Tibial nerve (tissue), 4 donors: Measurements from ENCODE around the gene PIP4K2C. TPM values are rescaled to one million over a fixed set of nuclear protein-coding genes. Genes with fewer than 3 reads are reported as not detected.

Source experiments
- DNase-seq, 2 donors: peaks; one replicate each; pipeline ENCODE4 v3.0.0-alpha.2; 2019; ENCODE audit warnings: low spot score in 2 of 2
- H3K27ac ChIP-seq, 4 donors: fragments of 200-600 bp; sonication (generic) in 3 of 4; one replicate each; pipeline ENCODE4 v1.5.1; 2017 to 2019; ENCODE audit warnings: mild to moderate bottlenecking in 1 of 4
- H3K27me3 ChIP-seq, 2 donors: fragments of 200-600 bp; sonication (generic) in 1 of 2; one replicate each; pipeline versions ENCODE4 v1.5.1 to v1.6.0; 2017 to 2019
- H3K36me3 ChIP-seq, 3 donors: fragments of 200-600 bp; sonication (generic); one replicate each; pipeline ENCODE4 v1.5.1; 2018 to 2019
- H3K4me1 ChIP-seq, 4 donors: fragments of 200-600 bp; sonication (generic) in 3 of 4; one replicate each; pipeline ENCODE4 v1.5.1; 2017 to 2019
- H3K4me3 ChIP-seq, 4 donors: fragments of 200-600 bp; sonication (generic) in 3 of 4; one replicate each; pipeline ENCODE4 v1.5.1; 2017 to 2019; ENCODE audit warnings: mild to moderate bottlenecking in 1 of 4, moderate library complexity in 1 of 4
- H3K9me3 ChIP-seq, 4 donors: fragments of 200-600 bp; sonication (generic) in 3 of 4; one replicate each; pipeline ENCODE4 v1.5.1; 2017 to 2019
- CTCF ChIP-seq, 5 experiments: fragments of 200-600 bp in 3 of 5; fragments of 450-650 bp in 2 of 5; sonication (generic) in 3 of 5; IDR thresholded peaks; one replicate each; pipeline ENCODE4 v1.5.1; 2016 to 2019; ENCODE audit warnings: antibody characterized with exemption in 5 of 5, mild to moderate bottlenecking in 3 of 5, moderate library complexity in 2 of 5
- EP300 ChIP-seq, 2 donors: sonication (generic); formaldehyde crosslinking; IDR thresholded peaks; one replicate each; pipeline ENCODE4 v1.6.1; 2017; ENCODE audit warnings: antibody characterized with exemption in 2 of 2, mild to moderate bottlenecking in 1 of 2
- POLR2A ChIP-seq, 2 donors: fragments of 450-650 bp; IDR thresholded peaks; one replicate each; pipeline ENCODE4 v1.6.1; 2017; ENCODE audit warnings: antibody characterized with exemption in 2 of 2, mild to moderate bottlenecking in 2 of 2, moderate library complexity in 2 of 2
- WGBS, 2 donors: methylation state at CpG; one replicate each; pipeline ENCODE4 v1.1.5; 2018; 5-methylcytosine and 5-hydroxymethylcytosine counted together
- total RNA-seq, 4 donors: library from RNA; depleted of rRNA; stranded (reverse); fragments of >200 nt; gene quantifications; one replicate each; pipeline ENCODE4 v1.1.0, GENCODE V29; 2016

PIP4K2C gene
- total RNA-seq, 4 donors from 2014 or later: 29.5 to 67.7 (median 35.9) TPM

- no peak for DNase-seq
- no peaks in the 10 kb centered on the region for H3K9me3 ChIP-seq
- H3K36me3 ChIP-seq: peaks cover 0 to 57% (median 0%) of the 10 kb centered on the region in 3 donors
- TF ChIP-seq EP300 (IDR thresholded peaks at IDR 0.05) (no peak), POLR2A (IDR thresholded peaks at IDR 0.05) (no peak)
- peaks cover 0 to 40% (median 9%) of the 10 kb centered on the region in 4 donors for H3K4me1 ChIP-seq
- H3K4me3 ChIP-seq: no peak overlapping the region
- H3K27me3 ChIP-seq: no peaks in the 10 kb centered on the region
- H3K27ac ChIP-seq: no peak overlapping the region
These were observed 11.6 kb downstream of the PIP4K2C start for GRCh38 chr12:57602544-57602943.

- no peak for TF ChIP-seq POLR2A (IDR thresholded peaks at IDR 0.05)
- no peak for TF ChIP-seq EP300 (IDR thresholded peaks at IDR 0.05)
- TF ChIP-seq CTCF (IDR thresholded peaks at IDR 0.05): no peak
- Histone ChIP-seq H3K27me3 (no peaks in the 10 kb centered on the region), H3K9me3 (no peaks in the 10 kb centered on the region), H3K27ac (peak overlapping the region in 3 of 4 donors; percentile 80 to 97 (median 94)), H3K36me3 (peaks cover 0 to 56% (median 0%) of the 10 kb centered on the region in 3 donors), H3K4me1 (peaks cover 0 to 44% (median 9%) of the 10 kb centered on the region in 4 donors), H3K4me3 (no peak overlapping the region)
- WGBS, 2 donors: 52 to 59% methylated on average over 2 of the region's 2 CpGs
- no peak for DNase-seq
These were observed 12.3 kb downstream of the PIP4K2C start for GRCh38 chr12:57603324-57603723.

GRCh38 chr12:57603815-57604453, 12.9 kb downstream of the PIP4K2C start:
- H3K9me3 ChIP-seq: no peaks in the 10 kb centered on the region

GRCh38 chr12:57604454-57604991, 13.5 kb downstream of the PIP4K2C start, which contains the start of gene DTX3:
Gene DTX3 (plus strand): TSS chr12:57604824. CDS start chr12:57606518, 1,694 bp downstream.
- Histone ChIP-seq H3K4me1 (peaks cover 0 to 55% (median 9%) of the 10 kb centered on the region in 4 donors), H3K36me3 (peaks cover 0 to 50% (median 0%) of the 10 kb centered on the region in 3 donors), H3K27ac (peak within 1 kb of the TSS; percentile 80 to 97 (median 91)), H3K27me3 (no peaks in the 10 kb centered on the region), H3K4me3 (peak within 1 kb of the TSS; percentile 45 to 85 (median 64)), H3K9me3 (no peaks in the 10 kb centered on the region)
- 1 to 2% methylated on average over 24 to 30 of the region's 36 CpGs for WGBS, 2 donors
- TF ChIP-seq CTCF (IDR thresholded peaks at IDR 0.05) (no peak), POLR2A (IDR thresholded peaks at IDR 0.05) (no peak), EP300 (IDR thresholded peaks at IDR 0.05) (no peak)
- DNase-seq: peak in 1 of 2 donors; percentile 43

More at GRCh38 chr12:57603815-57604453, 12.9 kb downstream of the PIP4K2C start:
- Histone ChIP-seq H3K4me1 (peaks cover 0 to 50% (median 9%) of the 10 kb centered on the region in 4 donors), H3K27me3 (no peaks in the 10 kb centered on the region), H3K27ac (peak overlapping the region; percentile 80 to 97 (median 91)), H3K4me3 (peak overlapping the region; percentile 45 to 85 (median 64)), H3K36me3 (peaks cover 0 to 56% (median 0%) of the 10 kb centered on the region in 3 donors)
- peak in 1 of 2 donors; percentile 60 for DNase-seq
- TF ChIP-seq EP300 (IDR thresholded peaks at IDR 0.05) (no peak), POLR2A (IDR thresholded peaks at IDR 0.05) (no peak), CTCF (IDR thresholded peaks at IDR 0.05) (no peak)
- WGBS, 2 donors: 17% methylated on average over 6 of the region's 6 CpGs

- DNase-seq: peak in 1 of 2 donors; percentile 40
- Histone ChIP-seq H3K4me1 (peaks cover 0 to 62% (median 9%) of the 10 kb centered on the region in 4 donors), H3K36me3 (peaks cover 0 to 43% (median 0%) of the 10 kb centered on the region in 3 donors), H3K27me3 (no peaks in the 10 kb centered on the region), H3K4me3 (peak overlapping the region; percentile 45 to 85 (median 64)), H3K27ac (peak overlapping the region; percentile 80 to 97 (median 91)), H3K9me3 (no peaks in the 10 kb centered on the region)
- WGBS, 2 donors: 1 to 7% methylated on average over 6 to 14 of the region's 25 CpGs
- TF ChIP-seq POLR2A (IDR thresholded peaks at IDR 0.05) (no peak), EP300 (IDR thresholded peaks at IDR 0.05) (no peak), CTCF (IDR thresholded peaks at IDR 0.05) (no peak)
These were observed 14.2 kb downstream of the PIP4K2C start for GRCh38 chr12:57604992-57605810.
